HL-60 (cell line): ENCODE results near the gene RALGPS2.

Source experiments
- DNase-seq, 2 experiments: peaks; one replicate each; pipeline ENCODE4 v3.0.0-alpha.2; 2010 to 2020; ENCODE audit warnings: low read depth in 1 of 2, low spot score in 1 of 2
- H3K27ac ChIP-seq: fragments of 250-450 bp; sonication (Bioruptor Pico); replicated peaks from 2 replicates; pipeline ENCODE4 v1.5.1; 2020; ENCODE audit warnings: mild to moderate bottlenecking, moderate library complexity
- H3K27me3 ChIP-seq: fragments of 250-450 bp; sonication (Bioruptor Pico); 2 replicates; pipeline ENCODE4 v1.5.1; 2021; ENCODE audit warnings: mild to moderate bottlenecking, moderate library complexity; ENCODE audit not compliant: insufficient read depth, poor library complexity, severe bottlenecking
- H3K4me3 ChIP-seq: replicated peaks from 2 replicates; pipeline ENCODE4 v1.5.1; 2011; ENCODE audit warnings: mild to moderate bottlenecking, control low read depth, low read length; ENCODE audit not compliant: insufficient read depth
- GABPA ChIP-seq: IDR thresholded peaks from 2 replicates; pipeline ENCODE4 v1.6.1; 2012; ENCODE audit warnings: low read depth
- POLR2AphosphoS5 ChIP-seq: IDR thresholded peaks from 2 replicates; pipeline ENCODE4 v1.6.1; 2012; ENCODE audit warnings: low read depth
- SPI1 ChIP-seq: IDR thresholded peaks from 2 replicates; pipeline ENCODE4 v1.6.1; 2012; ENCODE audit warnings: low read depth, mild to moderate bottlenecking, borderline replicate concordance
- TF ChIP-seq, protein P1 (sequence below): IDR thresholded peaks from 2 replicates; pipeline ENCODE4 v1.6.1; 2012; ENCODE audit warnings: low read depth; ENCODE audit not compliant: insufficient replicate concordance
- TF ChIP-seq, protein P2 (sequence below): IDR thresholded peaks from one replicate; pipeline ENCODE4 v1.5.1; 2011; ENCODE audit warnings: low read length, control low read depth, inconsistent platforms; ENCODE audit not compliant: insufficient read depth

Gene RALGPS2

DNA sequence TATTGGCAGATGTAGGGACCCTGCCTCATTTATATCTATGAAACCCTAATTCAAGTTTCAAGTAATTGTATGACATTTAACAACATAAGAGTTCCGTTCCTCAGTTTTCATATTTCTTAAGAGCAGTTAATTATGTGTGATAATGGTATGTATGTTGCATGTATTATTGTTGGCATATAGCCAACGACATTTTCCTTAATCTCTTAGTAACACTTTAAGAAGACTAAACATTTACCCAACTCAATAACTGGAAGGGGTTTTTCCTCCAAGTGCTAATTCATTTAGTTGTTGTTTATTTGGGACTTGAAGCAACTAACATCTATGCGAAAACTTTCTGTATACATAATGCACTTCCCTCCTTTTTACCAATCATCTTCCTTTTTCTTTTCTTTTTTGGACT is 1.5 kb upstream of the RALGPS2 start:
- Histone ChIP-seq H3K27ac (no peak overlapping the region), H3K27me3 (no peaks in the 10 kb centered on the region), H3K4me3 (no peak overlapping the region)
- no peak for DNase-seq
- TF ChIP-seq, protein P1, sequence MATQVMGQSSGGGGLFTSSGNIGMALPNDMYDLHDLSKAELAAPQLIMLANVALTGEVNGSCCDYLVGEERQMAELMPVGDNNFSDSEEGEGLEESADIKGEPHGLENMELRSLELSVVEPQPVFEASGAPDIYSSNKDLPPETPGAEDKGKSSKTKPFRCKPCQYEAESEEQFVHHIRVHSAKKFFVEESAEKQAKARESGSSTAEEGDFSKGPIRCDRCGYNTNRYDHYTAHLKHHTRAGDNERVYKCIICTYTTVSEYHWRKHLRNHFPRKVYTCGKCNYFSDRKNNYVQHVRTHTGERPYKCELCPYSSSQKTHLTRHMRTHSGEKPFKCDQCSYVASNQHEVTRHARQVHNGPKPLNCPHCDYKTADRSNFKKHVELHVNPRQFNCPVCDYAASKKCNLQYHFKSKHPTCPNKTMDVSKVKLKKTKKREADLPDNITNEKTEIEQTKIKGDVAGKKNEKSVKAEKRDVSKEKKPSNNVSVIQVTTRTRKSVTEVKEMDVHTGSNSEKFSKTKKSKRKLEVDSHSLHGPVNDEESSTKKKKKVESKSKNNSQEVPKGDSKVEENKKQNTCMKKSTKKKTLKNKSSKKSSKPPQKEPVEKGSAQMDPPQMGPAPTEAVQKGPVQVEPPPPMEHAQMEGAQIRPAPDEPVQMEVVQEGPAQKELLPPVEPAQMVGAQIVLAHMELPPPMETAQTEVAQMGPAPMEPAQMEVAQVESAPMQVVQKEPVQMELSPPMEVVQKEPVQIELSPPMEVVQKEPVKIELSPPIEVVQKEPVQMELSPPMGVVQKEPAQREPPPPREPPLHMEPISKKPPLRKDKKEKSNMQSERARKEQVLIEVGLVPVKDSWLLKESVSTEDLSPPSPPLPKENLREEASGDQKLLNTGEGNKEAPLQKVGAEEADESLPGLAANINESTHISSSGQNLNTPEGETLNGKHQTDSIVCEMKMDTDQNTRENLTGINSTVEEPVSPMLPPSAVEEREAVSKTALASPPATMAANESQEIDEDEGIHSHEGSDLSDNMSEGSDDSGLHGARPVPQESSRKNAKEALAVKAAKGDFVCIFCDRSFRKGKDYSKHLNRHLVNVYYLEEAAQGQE, result no peak
- TF ChIP-seq, protein P2, sequence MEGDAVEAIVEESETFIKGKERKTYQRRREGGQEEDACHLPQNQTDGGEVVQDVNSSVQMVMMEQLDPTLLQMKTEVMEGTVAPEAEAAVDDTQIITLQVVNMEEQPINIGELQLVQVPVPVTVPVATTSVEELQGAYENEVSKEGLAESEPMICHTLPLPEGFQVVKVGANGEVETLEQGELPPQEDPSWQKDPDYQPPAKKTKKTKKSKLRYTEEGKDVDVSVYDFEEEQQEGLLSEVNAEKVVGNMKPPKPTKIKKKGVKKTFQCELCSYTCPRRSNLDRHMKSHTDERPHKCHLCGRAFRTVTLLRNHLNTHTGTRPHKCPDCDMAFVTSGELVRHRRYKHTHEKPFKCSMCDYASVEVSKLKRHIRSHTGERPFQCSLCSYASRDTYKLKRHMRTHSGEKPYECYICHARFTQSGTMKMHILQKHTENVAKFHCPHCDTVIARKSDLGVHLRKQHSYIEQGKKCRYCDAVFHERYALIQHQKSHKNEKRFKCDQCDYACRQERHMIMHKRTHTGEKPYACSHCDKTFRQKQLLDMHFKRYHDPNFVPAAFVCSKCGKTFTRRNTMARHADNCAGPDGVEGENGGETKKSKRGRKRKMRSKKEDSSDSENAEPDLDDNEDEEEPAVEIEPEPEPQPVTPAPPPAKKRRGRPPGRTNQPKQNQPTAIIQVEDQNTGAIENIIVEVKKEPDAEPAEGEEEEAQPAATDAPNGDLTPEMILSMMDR, result no peak
- no peak for TF ChIP-seq GABPA
- TF ChIP-seq SPI1, result no peak
- no peak for TF ChIP-seq POLR2AphosphoS5

DNA sequence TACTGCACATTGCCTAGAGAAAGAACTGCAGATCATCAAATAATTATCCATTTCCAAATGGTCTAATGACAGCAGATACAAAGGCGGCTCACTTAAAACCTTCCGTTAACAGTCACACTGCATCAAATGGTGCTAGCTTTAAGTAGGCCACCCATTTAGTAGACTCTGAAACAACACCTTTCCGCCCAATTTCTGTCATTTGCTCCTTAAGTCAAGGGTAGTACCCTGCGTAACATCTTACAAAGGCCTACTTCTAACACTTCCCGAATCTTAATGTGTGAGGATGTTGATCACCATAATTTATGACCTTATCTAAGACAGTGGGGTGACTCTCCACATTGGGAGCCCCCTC is 692 bp upstream of the RALGPS2 start:
- no peak for DNase-seq
- TF ChIP-seq GABPA (no peak), POLR2AphosphoS5 (no peak), SPI1 (no peak)
- TF ChIP-seq, protein P2, result no peak
- TF ChIP-seq, protein P1, result no peak
- no peak overlapping the region; the same call in 1 of the 2 replicates for H3K27ac ChIP-seq

DNA sequence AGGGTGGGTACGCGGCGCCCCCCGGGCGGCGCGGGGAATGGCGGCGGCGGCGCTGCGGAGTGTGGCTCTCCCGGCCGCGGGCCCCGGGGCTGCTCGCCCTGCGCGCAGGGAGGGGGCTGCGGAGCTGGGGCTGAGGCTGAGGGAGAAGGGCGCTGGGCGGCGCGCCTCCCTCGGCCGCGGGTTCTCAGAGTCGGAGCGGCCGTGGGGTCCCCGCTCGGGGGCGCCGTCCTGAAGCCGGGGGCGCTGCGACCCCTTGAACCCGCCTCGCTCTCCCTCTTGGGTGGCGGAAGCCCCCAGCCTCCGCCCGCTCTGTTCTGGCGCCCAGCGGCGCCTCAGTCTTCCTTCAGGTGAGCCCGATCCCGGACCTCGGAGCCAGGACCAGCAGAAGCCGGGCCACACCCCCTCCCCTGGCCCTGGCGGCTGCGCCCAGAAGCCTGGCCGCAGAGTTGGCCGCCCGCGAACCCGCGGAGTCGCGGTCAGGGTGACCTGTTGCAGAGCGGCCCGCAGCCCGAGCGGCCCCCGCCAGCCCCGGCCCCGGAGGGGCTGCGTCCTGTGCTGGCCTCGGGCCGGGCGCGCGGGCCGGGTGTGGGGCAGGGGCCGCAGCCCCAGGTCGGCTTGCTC is 532 bp downstream of the RALGPS2 start:
- peak; percentile 14 to 34 for DNase-seq
- no peak for TF ChIP-seq POLR2AphosphoS5
- TF ChIP-seq, protein P1, result no peak
- no peak for TF ChIP-seq SPI1
- no peak for TF ChIP-seq GABPA
- TF ChIP-seq, protein P2, result no peak
- H3K27me3 ChIP-seq, result no peaks in the 10 kb centered on the region
- H3K27ac ChIP-seq, result peak overlapping the region; percentile 75
- peak overlapping the region; percentile 79 for H3K4me3 ChIP-seq

More for the DNA sequence above, 692 bp upstream of the RALGPS2 start:
- Histone ChIP-seq H3K27me3 (no peaks in the 10 kb centered on the region), H3K4me3 (peak overlapping the region; percentile 79)
